ENCODE data around the gene FIGNL1. TPM values are rescaled to one million over a fixed set of nuclear protein-coding genes. Genes with fewer than 3 reads are reported as not detected.

Gene FIGNL1
- polyA plus RNA-seq, 3 donors, result 0.55 to 2.4 (median 1.8) TPM

GRCh38 chr7:50411332-50411731, 38.8 kb downstream of the FIGNL1 start:
- intact Hi-C loops (cut with micrococcal nuclease), result loop anchor here in 1 of 2 donors (10.0 kb wide), 1 partner anchor 107 kb away; the partner anchor contains the start of gene IKZF1
- Histone ChIP-seq H3K4me1 (ENCODE audit: control insufficient read depth in 1 of 2, insufficient read depth in 2 of 2, low read length in 2 of 2) (peaks cover 100% of the 10 kb centered on the region in 2 donors), H4K20me1 (ENCODE audit: insufficient read depth, low read length) (no peaks in the 10 kb centered on the region), H3K4me3 (replicated peaks in 1 of 3; ENCODE audit: low read depth in 2 of 3, low read length in 3 of 3) (no peak overlapping the region), H3K9me3 (replicated peaks in 1 of 2; ENCODE audit: control insufficient read depth in 1 of 2, insufficient read depth in 1 of 2, low read length in 2 of 2) (no peaks in the 10 kb centered on the region), H3K27me3 (ENCODE audit: control insufficient read depth in 2 of 2, insufficient read depth in 2 of 2, low read length in 2 of 2) (no peaks in the 10 kb centered on the region), H3K9ac (ENCODE audit: insufficient read depth, low read length, poor library complexity, severe bottlenecking) (no peak overlapping the region), H3K27ac (ENCODE audit: low read depth in 1 of 2, low read length in 2 of 2) (peak overlapping the region; percentile 75 to 85), H3K79me2 (ENCODE audit: insufficient read depth, low read length) (no peaks in the 10 kb centered on the region), H2AFZ (ENCODE audit: insufficient read depth, low read depth, low read length, poor library complexity, severe bottlenecking) (no peak overlapping the region), H3K4me2 (replicated peaks; ENCODE audit: extremely low read depth, low read length, poor library complexity, severe bottlenecking) (no peak overlapping the region), H3K36me3 (replicated peaks in 1 of 2; ENCODE audit: control insufficient read depth in 1 of 2, insufficient read depth in 2 of 2, low read length in 2 of 2) (no peaks in the 10 kb centered on the region)
- TF ChIP-seq CTCF (IDR thresholded peaks at IDR 0.05), result no peak
- no peaks in the 10 kb centered on the region for H3K9me3 Mint-ChIP-seq
- peaks cover 11% of the 10 kb centered on the region in 2 donors for H3K36me3 Mint-ChIP-seq
- no peak overlapping the region for H3K4me3 Mint-ChIP-seq
- peaks cover 0 to 2% (median 0%) of the 10 kb centered on the region in 3 donors for H3K27me3 Mint-ChIP-seq (ENCODE audit: low read depth in 3 of 3)
- peaks cover 99% of the 10 kb centered on the region for H3K4me1 Mint-ChIP-seq
- no peak for DNase-seq
- 98% methylated on average over 5 of the region's 6 CpGs for WGBS (ENCODE audit: insufficient coverage)
- H3K27ac Mint-ChIP-seq, result peak overlapping the region; percentile 88 to 97 (median 92)

GRCh38 chr7:50409856-50410745, 40.0 kb downstream of the FIGNL1 start:
- H3K4me1 ChIP-seq (ENCODE audit: control insufficient read depth in 1 of 2, insufficient read depth in 2 of 2, low read length in 2 of 2), result peaks cover 100% of the 10 kb centered on the region in 2 donors
- no peaks in the 10 kb centered on the region for H3K36me3 ChIP-seq (replicated peaks in 1 of 2; ENCODE audit: control insufficient read depth in 1 of 2, insufficient read depth in 2 of 2, low read length in 2 of 2)
- peak overlapping the region; percentile 41 for H3K9ac ChIP-seq (ENCODE audit: insufficient read depth, low read length, poor library complexity, severe bottlenecking)
- H3K4me1 Mint-ChIP-seq, result peaks cover 99% of the 10 kb centered on the region
- no peaks in the 10 kb centered on the region for H3K9me3 ChIP-seq (replicated peaks in 1 of 2; ENCODE audit: control insufficient read depth in 1 of 2, insufficient read depth in 1 of 2, low read length in 2 of 2)
- peak overlapping the region; percentile 50 for H3K4me2 ChIP-seq (replicated peaks; ENCODE audit: extremely low read depth, low read length, poor library complexity, severe bottlenecking)
- H3K36me3 Mint-ChIP-seq, result peaks cover 12 to 14% of the 10 kb centered on the region in 2 donors
- H3K4me3 ChIP-seq (replicated peaks in 1 of 3; ENCODE audit: low read depth in 2 of 3, low read length in 3 of 3), result peak overlapping the region in 1 of 3 experiments; percentile 34
- no peaks in the 10 kb centered on the region for H3K27me3 ChIP-seq (ENCODE audit: control insufficient read depth in 2 of 2, insufficient read depth in 2 of 2, low read length in 2 of 2)
- H3K27me3 Mint-ChIP-seq (ENCODE audit: low read depth in 3 of 3), result peaks cover 0 to 2% (median 0%) of the 10 kb centered on the region in 3 donors
- 0% methylated on average over 1 of the region's 17 CpGs for WGBS (ENCODE audit: insufficient coverage)
- peak overlapping the region; percentile 47 for H2AFZ ChIP-seq (ENCODE audit: insufficient read depth, low read depth, low read length, poor library complexity, severe bottlenecking)
- intact Hi-C loops (cut with micrococcal nuclease), result loop anchor here in 1 of 2 donors (10.0 kb wide), 1 partner anchor 105 kb away; the partner anchor contains the start of gene IKZF1
- DNase-seq, result peak; percentile 71 to 89 (median 75)
- H3K27ac Mint-ChIP-seq, result peak overlapping the region; percentile 88 to 97 (median 92)
- H3K4me3 Mint-ChIP-seq, result peak overlapping the region; percentile 63 to 88
- no peaks in the 10 kb centered on the region for H4K20me1 ChIP-seq (ENCODE audit: insufficient read depth, low read length)
- no peaks in the 10 kb centered on the region for H3K79me2 ChIP-seq (ENCODE audit: insufficient read depth, low read length)
- H3K27ac ChIP-seq (ENCODE audit: low read depth in 1 of 2, low read length in 2 of 2), result peak overlapping the region; percentile 75 to 85
- TF ChIP-seq CTCF (IDR thresholded peaks at IDR 0.05), result no peak
- H3K9me3 Mint-ChIP-seq, result no peaks in the 10 kb centered on the region
